MCF 10A (cell line): ENCODE measurements around the gene ACER3. TPM values are rescaled to one million over a fixed set of nuclear protein-coding genes. Genes with fewer than 3 reads are reported as not detected.
A peak's percentile ranks its signal among the peaks of the same experiment; 100 is the strongest.

Experiments used
- BruUV-seq: library from RNA; stranded (reverse); fragments of 400-500 nt; replicated peaks from 2 replicates; lab custom pipeline; 2021; lab: Mats Ljungman, UMichigan
- CTCF ChIA-PET: fragments of 300-600 bp; sonication (Branson Sonifier 250); formaldehyde crosslinking; extraction: SDS; loops from one replicate; lab custom pipeline; 2021; ENCODE audit warnings: antibody characterized with exemption, inconsistent platforms; lab: Yijun Ruan, JAX
- POLR2A ChIA-PET: fragments of 300-600, 350-650 bp; sonication (Branson Sonifier 250); formaldehyde crosslinking; extraction: SDS; loops from one replicate; lab custom pipeline; 2020; ENCODE audit warnings: antibody characterized with exemption, inconsistent platforms; lab: Yijun Ruan, JAX
- DNase-seq: peaks from one replicate; pipeline ENCODE4 v3.0.0-alpha.2; 2018; ENCODE audit not compliant: unreplicated experiment
- H3K27ac Mint-ChIP-seq: one replicate; pipeline ENCODE4 v1.8.0; 2022; ENCODE audit warnings: mild to moderate bottlenecking, low read depth, mixed read lengths; ENCODE audit not compliant: unreplicated experiment
- H3K27me3 Mint-ChIP-seq: one replicate; pipeline ENCODE4 v1.8.0; 2022; ENCODE audit warnings: mixed read lengths; ENCODE audit not compliant: insufficient read depth, unreplicated experiment
- H3K36me3 Mint-ChIP-seq: one replicate; pipeline ENCODE4 v1.8.0; 2022; ENCODE audit warnings: mild to moderate bottlenecking, moderate library complexity, mixed read lengths; ENCODE audit not compliant: insufficient read depth, unreplicated experiment
- H3K4me1 Mint-ChIP-seq: one replicate; pipeline ENCODE4 v1.8.0; 2022; ENCODE audit warnings: mixed read lengths; ENCODE audit not compliant: insufficient read depth, unreplicated experiment
- H3K4me3 Mint-ChIP-seq: one replicate; pipeline ENCODE4 v1.8.0; 2022; ENCODE audit warnings: mild to moderate bottlenecking, moderate library complexity, mixed read lengths; ENCODE audit not compliant: unreplicated experiment
- H3K9me3 Mint-ChIP-seq: one replicate; pipeline ENCODE4 v1.8.0; 2022; ENCODE audit warnings: mixed read lengths; ENCODE audit not compliant: unreplicated experiment
- intact Hi-C: fragments of 100-400 bp; cut with micrococcal nuclease; formaldehyde crosslinking; loops from 2 replicates; pipeline ENCODE4 v1.14.1; 2022
- total RNA-seq: library from RNA; stranded (reverse); gene quantifications from 2 replicates; pipeline ENCODE4 v1.2.3, GENCODE V29; 2022
- TF ChIP-seq, protein P1 (sequence below): fragments of 200-600 bp; IDR thresholded peaks from one replicate; pipeline ENCODE4 v1.8.0; 2022; ENCODE audit warnings: antibody characterized with exemption, mild to moderate bottlenecking; ENCODE audit not compliant: unreplicated experiment

The ACER3 gene
- total RNA-seq, 1 experiment from 2014 or later: 12.7 TPM

DNA sequence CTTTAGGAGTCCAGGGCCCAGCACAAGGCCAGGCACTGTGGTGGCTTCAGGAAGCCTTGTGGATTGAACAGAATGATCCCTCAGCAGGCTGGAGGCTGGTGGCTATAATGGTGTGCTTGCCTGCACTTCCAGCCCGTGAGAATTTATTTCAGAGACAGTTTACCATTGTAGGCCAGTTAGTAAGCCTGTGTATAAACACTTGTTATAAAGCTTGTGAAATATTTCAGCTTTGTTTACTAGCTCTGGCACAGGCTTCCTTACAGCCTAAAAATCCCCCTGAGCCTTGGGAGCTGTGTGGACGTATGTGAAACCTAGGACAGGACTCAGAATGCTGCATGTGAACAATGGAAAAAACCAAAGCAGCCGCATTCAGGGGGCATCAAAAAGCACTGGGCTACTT, 26.6 kb upstream of the ACER3 start:
- intact Hi-C loops: no loop called here
- Mint-ChIP-seq H3K27me3 (no peaks in the 10 kb centered on the region), H3K4me3 (no peak overlapping the region), H3K9me3 (no peaks in the 10 kb centered on the region), H3K27ac (no peak overlapping the region), H3K4me1 (peaks cover 9% of the 10 kb centered on the region), H3K36me3 (no peaks in the 10 kb centered on the region)
- ChIA-PET POLR2A (interaction anchor here (0.6 to 1.4 kb wide), 3 partner anchors 9 to 21 kb away, joined by 3 read pairs; no protein-coding TSS in a partner anchor), CTCF (interaction anchor here (3.8 kb wide), 1 partner anchor 85 kb away, joined by 20 read pairs; no protein-coding TSS in a partner anchor)
- no TSS peak for BruUV-seq
- no peak for DNase-seq
- TF ChIP-seq, protein P1, sequence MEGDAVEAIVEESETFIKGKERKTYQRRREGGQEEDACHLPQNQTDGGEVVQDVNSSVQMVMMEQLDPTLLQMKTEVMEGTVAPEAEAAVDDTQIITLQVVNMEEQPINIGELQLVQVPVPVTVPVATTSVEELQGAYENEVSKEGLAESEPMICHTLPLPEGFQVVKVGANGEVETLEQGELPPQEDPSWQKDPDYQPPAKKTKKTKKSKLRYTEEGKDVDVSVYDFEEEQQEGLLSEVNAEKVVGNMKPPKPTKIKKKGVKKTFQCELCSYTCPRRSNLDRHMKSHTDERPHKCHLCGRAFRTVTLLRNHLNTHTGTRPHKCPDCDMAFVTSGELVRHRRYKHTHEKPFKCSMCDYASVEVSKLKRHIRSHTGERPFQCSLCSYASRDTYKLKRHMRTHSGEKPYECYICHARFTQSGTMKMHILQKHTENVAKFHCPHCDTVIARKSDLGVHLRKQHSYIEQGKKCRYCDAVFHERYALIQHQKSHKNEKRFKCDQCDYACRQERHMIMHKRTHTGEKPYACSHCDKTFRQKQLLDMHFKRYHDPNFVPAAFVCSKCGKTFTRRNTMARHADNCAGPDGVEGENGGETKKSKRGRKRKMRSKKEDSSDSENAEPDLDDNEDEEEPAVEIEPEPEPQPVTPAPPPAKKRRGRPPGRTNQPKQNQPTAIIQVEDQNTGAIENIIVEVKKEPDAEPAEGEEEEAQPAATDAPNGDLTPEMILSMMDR: no peak

DNA sequence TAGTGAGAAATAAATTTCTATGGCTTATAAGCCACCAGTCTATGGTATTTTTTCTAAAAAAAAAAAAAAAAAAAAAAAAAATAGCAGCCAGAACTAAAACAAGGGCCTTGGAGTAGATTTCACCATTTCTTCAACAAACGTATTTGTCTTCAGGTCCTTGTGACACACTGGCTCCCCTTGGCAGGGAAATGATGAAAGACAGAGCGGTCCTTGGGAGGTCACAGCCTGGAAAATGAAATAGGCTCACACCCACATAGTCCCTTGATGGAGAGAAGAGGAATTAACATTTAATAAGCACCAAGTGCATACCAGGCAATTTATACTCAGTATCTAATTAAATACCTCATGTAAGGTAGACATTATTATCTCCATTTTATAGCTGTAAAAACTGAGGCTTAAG, 25.7 kb upstream of the ACER3 start:
- Mint-ChIP-seq H3K4me1 (peaks cover 12% of the 10 kb centered on the region), H3K9me3 (no peaks in the 10 kb centered on the region), H3K4me3 (no peak overlapping the region), H3K27ac (no peak overlapping the region), H3K36me3 (no peaks in the 10 kb centered on the region), H3K27me3 (no peaks in the 10 kb centered on the region)
- TF ChIP-seq, protein P1: no peak
- ChIA-PET POLR2A (interaction anchor here (1.3 to 2.2 kb wide), 4 partner anchors 10 to 83 kb away, joined by 3 to 27 read pairs (median 6); partner anchors contain the start of gene ACER3), CTCF (interaction anchor here (1.3 to 3.8 kb wide), 2 partner anchors 11 to 84 kb away, joined by 6 to 20 read pairs; no protein-coding TSS in a partner anchor)
- no peak for DNase-seq
- BruUV-seq: no TSS peak
- intact Hi-C loops: no loop called here

DNA sequence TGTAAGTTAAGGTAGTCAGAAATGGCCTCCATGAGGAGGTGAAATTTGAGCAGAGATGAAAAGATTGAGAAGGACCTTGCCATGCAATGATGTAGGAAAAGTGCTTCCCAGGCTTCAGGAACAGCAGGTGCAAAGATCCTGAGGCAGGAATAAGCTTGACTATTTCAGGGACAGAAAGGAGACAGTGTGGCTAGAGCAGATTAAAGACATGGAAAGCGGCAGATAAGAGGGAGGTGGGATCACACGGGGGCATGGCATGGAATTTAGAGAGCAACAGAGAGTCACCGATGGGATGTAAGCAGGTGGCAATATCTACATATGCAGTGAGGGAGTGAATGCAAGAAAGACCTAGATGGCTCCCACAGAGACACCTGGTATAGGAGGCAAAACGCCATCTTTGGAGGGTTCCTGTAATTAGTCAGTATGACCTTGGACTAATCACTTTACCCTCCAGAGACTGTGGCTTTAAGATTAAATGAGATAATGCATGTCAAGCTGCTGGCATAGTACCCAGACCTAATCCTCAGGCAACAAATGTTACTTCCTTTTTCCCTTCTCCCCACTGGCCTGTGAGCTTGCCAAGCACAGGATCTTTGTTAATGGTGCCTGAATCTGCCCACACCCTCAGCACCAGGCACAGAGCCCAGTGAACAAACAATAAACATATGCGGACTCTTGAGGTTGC, 24.6 kb upstream of the ACER3 start:
- BruUV-seq: no TSS peak
- Mint-ChIP-seq H3K27ac (no peak overlapping the region), H3K4me1 (peaks cover 5% of the 10 kb centered on the region), H3K9me3 (no peaks in the 10 kb centered on the region), H3K36me3 (no peaks in the 10 kb centered on the region), H3K4me3 (no peak overlapping the region), H3K27me3 (peaks cover 2% of the 10 kb centered on the region)
- CTCF ChIA-PET: interaction anchor here (0.6 to 3.8 kb wide), 9 partner anchors 12 to 193 kb away, joined by 3 to 20 read pairs (median 3); no protein-coding TSS in a partner anchor
- intact Hi-C loops: no loop called here
- TF ChIP-seq, protein P1: no peak
- peak; percentile 94 for DNase-seq
- POLR2A ChIA-PET: interaction anchor here (1.3 to 2.2 kb wide), 4 partner anchors 11 to 82 kb away, joined by 3 to 27 read pairs (median 6); partner anchors contain the start of gene ACER3

DNA sequence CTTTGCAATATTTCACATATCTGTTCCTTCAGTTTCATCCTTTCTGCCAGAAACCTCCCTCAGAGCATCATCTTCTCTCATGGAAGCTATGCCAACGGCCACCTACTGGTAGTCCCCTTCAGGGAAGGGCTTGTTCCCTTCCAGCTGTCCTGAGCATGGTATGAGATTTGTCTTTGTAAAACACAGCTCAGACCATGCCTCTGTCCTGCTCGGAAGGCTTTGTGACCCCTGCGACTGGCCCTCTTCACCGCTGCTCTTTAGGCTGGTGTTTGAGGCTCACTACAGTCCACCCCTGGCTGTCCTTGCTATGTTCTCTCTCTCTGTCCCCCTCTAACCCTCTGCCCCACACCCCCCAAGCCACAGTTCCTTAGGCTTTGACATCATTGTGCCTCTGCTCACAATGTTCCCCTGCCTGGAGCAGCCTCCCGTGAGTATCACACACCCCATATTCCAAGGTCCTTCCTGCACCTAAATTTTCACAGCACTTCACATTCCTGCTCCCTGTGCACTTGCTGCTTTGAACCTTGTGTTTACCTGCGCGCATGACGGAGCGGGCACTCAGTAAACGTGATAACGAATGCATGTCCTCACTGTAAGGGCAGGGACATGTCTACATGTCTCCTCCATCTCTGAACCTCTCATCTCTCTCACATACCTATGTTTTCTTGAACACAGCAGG, 24.0 kb upstream of the ACER3 start:
- no peak overlapping the region for H3K27ac Mint-ChIP-seq

More for the DNA sequence above, 24.0 kb upstream of the ACER3 start:
- BruUV-seq: no TSS peak
- no peak for DNase-seq
- no peaks in the 10 kb centered on the region for H3K36me3 Mint-ChIP-seq
- intact Hi-C loops: no loop called here
- POLR2A ChIA-PET: interaction anchor here (1.4 to 2.2 kb wide), 3 partner anchors 12 to 81 kb away, joined by 3 to 27 read pairs (median 8); no protein-coding TSS in a partner anchor
- H3K9me3 Mint-ChIP-seq: no peaks in the 10 kb centered on the region
- no peak overlapping the region for H3K4me3 Mint-ChIP-seq
- H3K4me1 Mint-ChIP-seq: peaks cover 5% of the 10 kb centered on the region
- CTCF ChIA-PET: interaction anchor here (0.6 to 3.8 kb wide), 6 partner anchors 20 to 115 kb away, joined by 3 to 20 read pairs (median 3); no protein-coding TSS in a partner anchor
- peaks cover 9% of the 10 kb centered on the region for H3K27me3 Mint-ChIP-seq
- TF ChIP-seq, protein P1: no peak
